Neuronal stem cell (in vitro differentiated cells): ENCODE measurements around the gene PARD6G.

ENCODE experiments used
- DNase-seq: peaks from one replicate; pipeline ENCODE4 v3.0.0-alpha.2; 2013; ENCODE audit warnings: low spot score
- H2AFZ ChIP-seq: one replicate; pipeline ENCODE4 v1.6.1; 2013; ENCODE audit warnings: mild to moderate bottlenecking, low read length, inconsistent platforms
- H2AK5ac ChIP-seq: 2 replicates; pipeline ENCODE4 v1.6.1; 2013; ENCODE audit warnings: low read depth, mild to moderate bottlenecking, inconsistent platforms, low read length, moderate library complexity, mixed read lengths
- H2BK120ac ChIP-seq: 2 replicates; pipeline ENCODE4 v1.6.1; 2013; ENCODE audit warnings: low read depth, mild to moderate bottlenecking, inconsistent platforms, low read length, moderate library complexity, mixed read lengths
- H2BK12ac ChIP-seq: one replicate; pipeline ENCODE4 v1.6.1; 2013; ENCODE audit warnings: low read length, inconsistent platforms
- H2BK15ac ChIP-seq: 2 replicates; pipeline ENCODE4 v1.6.1; 2013; ENCODE audit warnings: mild to moderate bottlenecking, low read length, inconsistent platforms, mixed read lengths
- H2BK5ac ChIP-seq: one replicate; pipeline ENCODE4 v1.6.1; 2013; ENCODE audit warnings: inconsistent platforms, mild to moderate bottlenecking, low read length, moderate library complexity
- H3K14ac ChIP-seq: one replicate; pipeline ENCODE4 v1.6.1; 2013; ENCODE audit warnings: low read length, inconsistent platforms
- H3K18ac ChIP-seq: 2 replicates; pipeline ENCODE4 v1.6.1; 2013; ENCODE audit warnings: low read length, inconsistent platforms
- H3K23ac ChIP-seq: 2 replicates; pipeline ENCODE4 v1.6.1; 2013; ENCODE audit warnings: low read depth, mild to moderate bottlenecking, mixed read lengths, low read length, inconsistent platforms; ENCODE audit not compliant: poor library complexity
- H3K27ac ChIP-seq: replicated peaks from 3 replicates; pipeline ENCODE4 v1.5.1; 2013; ENCODE audit warnings: low read length, inconsistent platforms
- H3K27me3 ChIP-seq, 3 experiments: 2 replicates each; pipeline ENCODE4 v1.6.1; 2013; ENCODE audit warnings: low read length in 3 of 3, mild to moderate bottlenecking in 2 of 3, inconsistent platforms in 1 of 3, low read depth in 1 of 3, mixed read lengths in 1 of 3, moderate library complexity in 1 of 3; ENCODE audit not compliant: control insufficient read depth in 3 of 3, insufficient read depth in 3 of 3
- H3K36me3 ChIP-seq, 2 donors: replicated peaks in 1 of 2; 2 replicates each; pipeline ENCODE4 v1.6.1; 2013; ENCODE audit warnings: low read length in 2 of 2; ENCODE audit not compliant: control insufficient read depth in 2 of 2, insufficient read depth in 2 of 2
- H3K4ac ChIP-seq: 2 replicates; pipeline ENCODE4 v1.6.1; 2013; ENCODE audit warnings: inconsistent platforms, mild to moderate bottlenecking, low read length, moderate library complexity
- H3K4me1 ChIP-seq, 2 donors: 1 replicate in 1 of 2; 2 replicates in 1 of 2; pipeline ENCODE4 v1.6.1; 2013; ENCODE audit warnings: low read length in 2 of 2, low read depth in 1 of 2; ENCODE audit not compliant: control insufficient read depth in 2 of 2, insufficient read depth in 1 of 2
- H3K4me2 ChIP-seq: one replicate; pipeline ENCODE4 v1.6.1; 2013; ENCODE audit warnings: mild to moderate bottlenecking, low read length, inconsistent platforms; ENCODE audit not compliant: insufficient read depth, poor library complexity, severe bottlenecking
- H3K4me3 ChIP-seq, 2 donors: 2 replicates each; pipeline ENCODE4 v1.5.1; 2013; ENCODE audit warnings: low read length in 2 of 2, mild to moderate bottlenecking in 2 of 2, inconsistent platforms in 1 of 2, moderate library complexity in 1 of 2
- H3K79me1 ChIP-seq: one replicate; pipeline ENCODE4 v1.6.1; 2013; ENCODE audit warnings: low read depth, mild to moderate bottlenecking, inconsistent platforms, low read length, moderate library complexity
- H3K9ac ChIP-seq: one replicate; pipeline ENCODE4 v1.6.1; 2013; ENCODE audit warnings: mild to moderate bottlenecking, low read depth, low read length, inconsistent platforms; ENCODE audit not compliant: poor library complexity
- H3K9me3 ChIP-seq, 2 donors: replicated peaks in 1 of 2; 2 replicates each; pipeline versions ENCODE3 to v1.6.1; 2013; ENCODE audit warnings: low read length in 2 of 2, mild to moderate bottlenecking in 2 of 2, inconsistent platforms in 1 of 2, low read depth in 1 of 2, mixed read lengths in 1 of 2, moderate library complexity in 1 of 2; ENCODE audit not compliant: control insufficient read depth in 2 of 2, insufficient read depth in 1 of 2
- H4K8ac ChIP-seq: one replicate; pipeline ENCODE4 v1.6.1; 2013; ENCODE audit warnings: low read depth, mild to moderate bottlenecking, inconsistent platforms, low read length, moderate library complexity
- H4K91ac ChIP-seq: one replicate; pipeline ENCODE4 v1.6.1; 2013; ENCODE audit warnings: low read length, low read depth, mild to moderate bottlenecking, inconsistent platforms; ENCODE audit not compliant: poor library complexity
- WGBS, 2 donors: extraction: QIAGEN DNeasy Blood & Tissue Kit; methylation state at CpG; one replicate each; pipeline ENCODE4 v1.1.7; 2013; ENCODE audit warnings: missing lambda C conversion rate in 2 of 2, mixed read lengths in 1 of 2; ENCODE audit not compliant: insufficient read length in 2 of 2, insufficient replicate concordance in 1 of 2; ENCODE audit errors: extremely low coverage in 2 of 2; 5-methylcytosine and 5-hydroxymethylcytosine counted together

PARD6G gene

DNA sequence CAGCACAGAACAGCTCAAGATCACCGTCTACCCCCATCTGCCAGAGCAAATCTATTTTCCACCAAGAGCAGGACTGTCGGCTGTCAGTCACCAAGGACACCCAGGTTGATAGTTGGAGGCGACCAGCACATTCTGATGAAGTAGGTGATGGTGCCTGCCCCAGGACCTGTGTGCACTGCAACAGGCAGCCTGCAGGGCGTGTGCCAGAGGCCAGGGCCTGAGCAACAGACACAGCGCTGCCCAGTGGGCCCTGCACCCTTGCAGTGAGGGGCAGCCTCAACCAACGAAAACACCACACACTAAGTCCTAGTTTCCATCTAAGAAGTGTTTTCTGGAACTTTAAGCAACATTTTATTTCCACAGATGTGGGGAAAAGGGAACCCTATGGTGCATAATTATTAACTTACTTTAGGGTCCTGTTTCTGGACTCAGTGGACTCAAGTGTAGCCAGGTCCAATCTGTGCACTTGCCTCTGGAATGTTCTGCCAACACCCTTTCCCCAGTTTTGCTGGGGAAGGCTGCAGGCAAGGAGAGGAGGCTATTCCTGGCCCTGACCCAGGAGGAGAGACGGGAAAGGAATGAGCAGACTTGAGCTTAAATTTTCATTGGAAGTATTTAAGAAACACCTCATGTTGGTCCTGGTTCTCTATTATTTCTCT, 76.8 kb downstream of the PARD6G start:
- peaks cover 0 to 30% of the 10 kb centered on the region in 2 donors for H3K36me3 ChIP-seq
- no peak overlapping the region for H3K9ac ChIP-seq
- no peak overlapping the region for H4K91ac ChIP-seq
- no peak overlapping the region for H3K27ac ChIP-seq
- no peak overlapping the region for H2BK15ac ChIP-seq
- no peak overlapping the region for H4K8ac ChIP-seq
- no CpG with 5 or more reads among the region's 7 CpGs for WGBS, 2 donors
- H2BK12ac ChIP-seq = no peak overlapping the region
- no peak overlapping the region for H3K18ac ChIP-seq
- no peak overlapping the region for H2BK5ac ChIP-seq
- no peak overlapping the region for H2AFZ ChIP-seq
- H3K23ac ChIP-seq = no peak overlapping the region
- no peak for DNase-seq
- H3K79me1 ChIP-seq = peaks cover 11% of the 10 kb centered on the region
- H3K9me3 ChIP-seq = peaks cover 3 to 8% of the 10 kb centered on the region in 2 donors
- H3K4me2 ChIP-seq = no peak overlapping the region
- no peak overlapping the region for H2BK120ac ChIP-seq
- peak overlapping the region; percentile 4 for H3K14ac ChIP-seq
- H3K4me1 ChIP-seq = no peaks in the 10 kb centered on the region
- no peaks in the 10 kb centered on the region for H3K27me3 ChIP-seq
- H3K4ac ChIP-seq = peak overlapping the region; percentile 55
- no peak overlapping the region for H2AK5ac ChIP-seq
- no peak overlapping the region for H3K4me3 ChIP-seq

- no peak overlapping the region for H3K9ac ChIP-seq
Measured at GRCh38 chr18:80169607-80170006, 77.7 kb downstream of the PARD6G start.

GRCh38 chr18:80168982-80169381, 78.3 kb downstream of the PARD6G start:
- H2AK5ac ChIP-seq = no peak overlapping the region

More at GRCh38 chr18:80169607-80170006, 77.7 kb downstream of the PARD6G start:
- Histone ChIP-seq H2BK12ac (no peak overlapping the region), H2AFZ (no peak overlapping the region), H3K79me1 (peaks cover 11% of the 10 kb centered on the region), H2AK5ac (no peak overlapping the region), H2BK120ac (no peak overlapping the region), H3K4ac (no peak overlapping the region), H4K8ac (no peak overlapping the region), H2BK5ac (no peak overlapping the region), H2BK15ac (no peak overlapping the region), H3K23ac (no peak overlapping the region), H3K9me3 (peaks cover 8% of the 10 kb centered on the region in 2 donors), H3K4me1 (no peaks in the 10 kb centered on the region), H4K91ac (no peak overlapping the region), H3K27me3 (no peaks in the 10 kb centered on the region), H3K36me3 (peaks cover 0 to 24% of the 10 kb centered on the region in 2 donors), H3K14ac (no peak overlapping the region), H3K27ac (no peak overlapping the region), H3K4me3 (no peak overlapping the region), H3K18ac (no peak overlapping the region), H3K4me2 (no peak overlapping the region)
- DNase-seq = no peak
- WGBS, 2 donors = no CpG with 5 or more reads among the region's 17 CpGs

DNA sequence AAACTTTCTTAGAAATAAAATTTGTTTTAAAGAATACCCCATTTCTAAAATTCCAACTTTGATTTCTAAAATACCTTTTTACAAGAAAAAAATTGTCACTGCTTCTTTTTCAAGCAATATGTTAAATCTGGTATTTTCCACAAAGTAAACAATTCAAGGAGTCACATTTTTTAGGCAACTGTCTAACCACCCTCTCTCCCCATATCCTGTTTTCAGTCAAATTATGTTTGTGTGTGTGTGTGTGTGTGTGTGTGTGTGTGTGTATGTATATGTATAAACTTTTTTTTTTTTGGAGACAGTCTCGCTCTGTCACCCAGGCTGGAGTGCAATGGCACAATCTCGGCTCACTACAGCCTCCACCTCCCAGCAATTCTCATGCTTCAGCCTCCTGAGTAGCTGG, 79.0 kb downstream of the PARD6G start:
- H3K79me1 ChIP-seq = peaks cover 11% of the 10 kb centered on the region
- peaks cover 1 to 34% of the 10 kb centered on the region in 2 donors for H3K36me3 ChIP-seq
- no CpG with 5 or more reads among the region's 2 CpGs for WGBS, 2 donors
- no peak overlapping the region for H4K91ac ChIP-seq
- no peak overlapping the region for H3K27ac ChIP-seq
- H3K14ac ChIP-seq = no peak overlapping the region
- no peaks in the 10 kb centered on the region for H3K27me3 ChIP-seq
- H3K4me3 ChIP-seq = no peak overlapping the region
- H3K4me1 ChIP-seq = no peaks in the 10 kb centered on the region
- H2AK5ac ChIP-seq = no peak overlapping the region
- H2BK15ac ChIP-seq = no peak overlapping the region
- H4K8ac ChIP-seq = no peak overlapping the region
- H2BK12ac ChIP-seq = no peak overlapping the region
- H3K4ac ChIP-seq = no peak overlapping the region
- no peak overlapping the region for H3K23ac ChIP-seq
- H2BK5ac ChIP-seq = no peak overlapping the region
- H2AFZ ChIP-seq = no peak overlapping the region
- H3K9ac ChIP-seq = no peak overlapping the region
- H3K9me3 ChIP-seq = peaks cover 12 to 16% of the 10 kb centered on the region in 2 donors
- no peak overlapping the region for H3K18ac ChIP-seq
- no peak for DNase-seq
- H2BK120ac ChIP-seq = no peak overlapping the region
- H3K4me2 ChIP-seq = no peak overlapping the region

More at GRCh38 chr18:80168982-80169381, 78.3 kb downstream of the PARD6G start:
- no peak overlapping the region for H3K23ac ChIP-seq
- H3K36me3 ChIP-seq = peaks cover 0 to 29% of the 10 kb centered on the region in 2 donors
- H2BK120ac ChIP-seq = no peak overlapping the region
- no peak overlapping the region for H3K4me3 ChIP-seq
- H2BK12ac ChIP-seq = no peak overlapping the region
- no peak overlapping the region for H2AFZ ChIP-seq
- DNase-seq = no peak
- H3K9ac ChIP-seq = no peak overlapping the region
- H3K9me3 ChIP-seq = peaks cover 8 to 13% of the 10 kb centered on the region in 2 donors
- H3K4me1 ChIP-seq = no peaks in the 10 kb centered on the region
- H3K14ac ChIP-seq = peak overlapping the region; percentile 67
- H4K91ac ChIP-seq = no peak overlapping the region
- no peak overlapping the region for H3K4me2 ChIP-seq
- no peak overlapping the region for H2BK5ac ChIP-seq
- WGBS, 2 donors = no CpG with 5 or more reads among the region's 15 CpGs
- no peak overlapping the region for H2BK15ac ChIP-seq
- H4K8ac ChIP-seq = no peak overlapping the region
- H3K27ac ChIP-seq = no peak overlapping the region
- H3K79me1 ChIP-seq = peaks cover 10% of the 10 kb centered on the region
- no peaks in the 10 kb centered on the region for H3K27me3 ChIP-seq
- H3K18ac ChIP-seq = no peak overlapping the region
- no peak overlapping the region for H3K4ac ChIP-seq
